ENCODE data around the gene STOML1.

- TF ChIP-seq, protein P1, sequence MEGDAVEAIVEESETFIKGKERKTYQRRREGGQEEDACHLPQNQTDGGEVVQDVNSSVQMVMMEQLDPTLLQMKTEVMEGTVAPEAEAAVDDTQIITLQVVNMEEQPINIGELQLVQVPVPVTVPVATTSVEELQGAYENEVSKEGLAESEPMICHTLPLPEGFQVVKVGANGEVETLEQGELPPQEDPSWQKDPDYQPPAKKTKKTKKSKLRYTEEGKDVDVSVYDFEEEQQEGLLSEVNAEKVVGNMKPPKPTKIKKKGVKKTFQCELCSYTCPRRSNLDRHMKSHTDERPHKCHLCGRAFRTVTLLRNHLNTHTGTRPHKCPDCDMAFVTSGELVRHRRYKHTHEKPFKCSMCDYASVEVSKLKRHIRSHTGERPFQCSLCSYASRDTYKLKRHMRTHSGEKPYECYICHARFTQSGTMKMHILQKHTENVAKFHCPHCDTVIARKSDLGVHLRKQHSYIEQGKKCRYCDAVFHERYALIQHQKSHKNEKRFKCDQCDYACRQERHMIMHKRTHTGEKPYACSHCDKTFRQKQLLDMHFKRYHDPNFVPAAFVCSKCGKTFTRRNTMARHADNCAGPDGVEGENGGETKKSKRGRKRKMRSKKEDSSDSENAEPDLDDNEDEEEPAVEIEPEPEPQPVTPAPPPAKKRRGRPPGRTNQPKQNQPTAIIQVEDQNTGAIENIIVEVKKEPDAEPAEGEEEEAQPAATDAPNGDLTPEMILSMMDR (IDR thresholded peaks at IDR 0.05 in 2 of 3, conservative IDR thresholded peaks at IDR 0.05 in 1 of 3; ENCODE audit: insufficient read depth in 2 of 3, low read depth in 1 of 3, low read length in 3 of 3): no peak; a peak in 1 of 6 replicates
- TF ChIP-seq HNRNPK (IDR thresholded peaks at IDR 0.05; ENCODE audit: low read depth, low read length, poor library complexity, severe bottlenecking) (no peak), SMAD4 (CRISPR knock-in tag; conservative IDR thresholded peaks at IDR 0.05) (no peak), CBFA2T2 (conservative IDR thresholded peaks at IDR 0.05) (no peak), SMAD3 (CRISPR knock-in tag; conservative IDR thresholded peaks at IDR 0.05) (no peak), NFE2 (IDR thresholded peaks at IDR 0.05; ENCODE audit: low read depth) (no peak), CHD2 (IDR thresholded peaks at IDR 0.05; ENCODE audit: low read depth, low read length) (no peak), E2F8 (IDR thresholded peaks at IDR 0.05; ENCODE audit: low read depth, partially characterized antibody) (no peak), ATF2 (CRISPR knock-in tag; IDR thresholded peaks at IDR 0.05) (no peak), E4F1 (CRISPR knock-in tag; IDR thresholded peaks at IDR 0.05; ENCODE audit: borderline replicate concordance) (no peak)
- TF ChIP-seq, protein P2, sequence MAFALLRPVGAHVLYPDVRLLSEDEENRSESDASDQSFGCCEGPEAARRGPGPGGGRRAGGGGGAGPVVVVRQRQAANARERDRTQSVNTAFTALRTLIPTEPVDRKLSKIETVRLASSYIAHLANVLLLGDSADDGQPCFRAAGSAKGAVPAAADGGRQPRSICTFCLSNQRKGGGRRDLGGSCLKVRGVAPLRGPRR (CRISPR knock-in tag; IDR thresholded peaks at IDR 0.05): no peak
These were observed 26.9 kb downstream of the STOML1 start for GRCh38 chr15:73965094-73965757.
